AG08395 (cell line): ENCODE measurements around the gene LFNG.

ENCODE experiments used
- DNase-seq: peaks from one replicate; pipeline ENCODE4 v3.0.0; 2012; ENCODE audit warnings: mixed read lengths, low spot score

LFNG gene

DNA sequence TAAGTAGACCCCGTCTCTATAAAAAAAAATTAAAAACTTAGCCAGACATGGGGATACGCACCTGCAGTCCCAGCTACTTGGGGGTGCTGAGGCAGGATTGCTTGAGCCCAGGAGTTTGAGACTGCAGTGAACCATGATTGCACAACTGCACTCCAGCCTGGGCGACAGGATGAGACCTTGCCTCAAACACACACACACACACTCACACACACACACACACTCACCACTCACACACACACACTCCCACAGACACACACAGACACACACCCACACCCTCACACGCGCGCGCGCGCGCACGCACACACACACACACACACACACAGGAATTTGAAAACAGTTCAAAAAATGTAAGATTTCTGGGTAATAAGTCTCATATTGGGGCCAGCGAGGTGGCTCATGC, 34.7 kb upstream of the LFNG start:
- no peak for DNase-seq

DNA sequence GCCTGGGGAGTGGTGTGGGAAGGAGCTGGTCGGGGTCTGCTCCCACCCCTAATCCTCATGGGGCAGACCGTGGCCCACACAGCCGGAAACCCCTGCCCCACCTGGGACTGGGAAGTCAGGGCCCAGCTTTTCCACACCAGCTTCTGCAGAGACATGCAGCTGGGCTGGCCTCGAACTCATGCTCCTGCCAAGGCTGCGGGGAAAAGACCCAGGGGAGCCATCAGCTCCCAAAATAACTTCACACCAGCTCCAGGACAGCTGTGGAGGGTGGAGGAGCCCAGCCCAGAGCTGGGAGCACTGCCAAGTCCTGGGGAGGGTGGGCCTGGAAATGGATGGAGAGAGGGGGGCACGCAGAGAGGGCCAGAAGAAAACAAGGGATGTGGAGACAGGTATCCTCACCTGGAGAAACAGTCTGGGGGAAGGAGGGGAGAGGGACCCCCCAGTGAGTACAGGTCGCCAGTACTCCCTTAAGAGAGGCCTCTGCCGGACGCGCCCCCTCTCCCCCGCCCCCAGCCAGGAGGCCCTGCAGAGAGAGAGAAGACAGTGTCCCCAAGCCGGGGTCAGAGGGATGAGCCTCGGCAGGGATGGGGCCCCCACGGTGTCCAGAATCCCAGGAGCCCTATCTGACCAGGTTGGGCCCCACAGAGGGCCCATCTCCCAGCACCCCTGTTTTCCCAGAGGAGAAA, 31.8 kb upstream of the LFNG start:
- no peak for DNase-seq

DNA sequence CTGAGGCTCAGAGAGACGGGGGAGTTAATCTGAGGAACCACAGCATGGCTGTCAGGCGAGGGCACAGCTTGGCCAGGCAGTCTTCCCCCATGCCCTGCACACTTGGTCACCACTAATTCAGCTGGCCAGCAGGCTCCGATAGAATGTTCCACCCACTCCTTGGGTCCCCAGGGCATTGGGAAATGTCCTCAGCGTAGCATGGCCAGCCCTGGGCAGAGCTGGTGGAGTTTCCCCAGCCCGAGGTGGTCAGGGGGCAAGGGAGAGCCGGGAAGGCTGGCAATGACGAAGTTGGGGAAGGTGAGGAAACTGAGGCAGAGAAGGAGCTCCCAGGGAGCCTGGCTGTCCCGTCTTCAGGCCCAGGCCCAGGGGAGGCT, 31.3 kb upstream of the LFNG start:
- peak; percentile 75 for DNase-seq

GRCh38 chr7:2488681-2489080, 30.9 kb upstream of the LFNG start:
- no peak for DNase-seq

DNA sequence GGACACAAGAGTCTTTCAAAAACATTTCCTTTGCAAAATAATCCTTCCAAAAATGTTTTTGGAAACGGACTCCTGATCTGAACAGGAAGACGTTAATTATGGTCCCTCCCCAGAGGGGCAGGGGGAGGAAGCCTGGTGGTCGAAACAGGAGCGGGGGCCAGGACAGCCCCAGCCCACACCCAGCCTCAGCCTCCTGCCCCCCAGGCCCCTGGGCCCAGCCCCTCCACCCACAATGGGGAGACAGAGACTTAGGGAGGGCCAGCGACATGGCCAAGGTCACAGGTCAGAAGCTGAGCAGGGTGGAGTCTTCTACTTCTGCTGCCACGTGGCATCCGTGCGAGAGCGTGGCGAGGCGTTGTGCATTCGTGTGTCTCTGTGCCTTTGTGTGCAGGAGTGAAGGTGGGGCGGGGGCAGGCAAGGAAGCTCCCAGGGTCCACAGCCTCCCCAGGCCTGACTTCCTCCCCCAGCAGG, 29.4 kb upstream of the LFNG start:
- no peak for DNase-seq

DNA sequence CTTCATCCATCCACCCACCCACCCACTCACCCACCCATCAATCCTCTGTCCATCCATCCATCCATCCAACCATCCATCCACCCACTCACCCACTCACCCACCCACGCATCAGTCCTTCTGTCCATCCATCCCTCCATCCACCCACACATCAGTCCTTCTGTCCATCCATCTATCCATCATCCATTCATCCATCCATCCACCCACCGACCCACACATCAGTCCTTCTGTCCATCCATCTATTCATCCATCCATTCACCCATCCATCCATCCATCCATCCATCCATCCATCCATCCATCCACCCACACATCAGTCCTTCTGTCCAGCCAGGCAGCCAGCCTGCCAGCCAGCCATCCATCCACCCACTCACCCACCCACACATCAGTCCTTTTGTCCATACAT, 27.5 kb upstream of the LFNG start:
- DNase-seq: no peak

- DNase-seq: peak; percentile 50
Observed at GRCh38 chr7:2493205-2494164, 26.1 kb upstream of the LFNG start.

DNA sequence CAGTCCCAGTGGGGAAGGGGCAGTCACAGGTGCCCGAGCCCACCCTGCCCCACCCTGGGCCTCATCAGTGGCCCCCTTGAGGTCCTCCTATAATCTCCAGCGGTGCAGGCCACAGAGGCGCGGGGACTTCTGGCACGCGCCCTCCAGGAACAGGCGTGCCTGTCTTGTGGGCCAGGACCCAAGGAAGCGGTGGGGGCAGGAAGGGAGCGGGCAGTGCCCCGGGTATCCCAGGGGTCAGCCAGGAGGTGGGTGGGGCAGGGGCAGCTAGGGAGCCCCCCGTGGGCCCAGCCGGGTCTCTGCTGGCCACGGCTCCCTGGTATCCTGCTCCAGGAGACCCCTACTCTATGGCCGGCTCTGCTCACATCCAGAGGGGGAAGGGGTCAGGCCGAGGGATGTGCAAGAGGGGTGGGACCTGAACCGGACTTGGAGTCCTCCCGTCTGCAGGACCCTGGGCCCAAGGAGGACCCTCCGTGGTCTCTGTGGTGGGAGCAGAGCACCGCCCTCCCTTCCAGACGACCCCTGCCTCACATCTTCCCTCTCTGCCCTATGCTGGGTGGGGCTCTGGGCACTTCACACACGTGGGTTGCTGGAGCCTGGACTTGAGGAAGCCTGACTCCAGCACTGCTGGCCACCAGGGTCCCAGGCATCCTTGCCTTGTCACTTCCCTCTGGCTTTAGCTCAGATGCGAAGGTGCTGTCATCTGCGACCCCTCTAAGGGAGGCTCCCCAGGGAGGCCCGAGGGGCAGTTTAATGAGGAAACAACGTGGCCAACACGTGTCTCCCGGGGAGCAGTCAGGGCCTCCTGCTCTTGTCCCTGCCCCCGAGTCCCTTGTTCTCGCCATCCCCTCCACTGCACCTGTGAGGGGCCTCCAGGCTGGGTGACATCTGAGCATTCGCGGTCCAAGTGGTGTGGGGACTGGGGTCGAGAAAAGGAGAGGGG, 25.1 kb upstream of the LFNG start:
- no peak for DNase-seq

- no peak for DNase-seq
Observed at GRCh38 chr7:2495418-2496299, 23.9 kb upstream of the LFNG start.

DNA sequence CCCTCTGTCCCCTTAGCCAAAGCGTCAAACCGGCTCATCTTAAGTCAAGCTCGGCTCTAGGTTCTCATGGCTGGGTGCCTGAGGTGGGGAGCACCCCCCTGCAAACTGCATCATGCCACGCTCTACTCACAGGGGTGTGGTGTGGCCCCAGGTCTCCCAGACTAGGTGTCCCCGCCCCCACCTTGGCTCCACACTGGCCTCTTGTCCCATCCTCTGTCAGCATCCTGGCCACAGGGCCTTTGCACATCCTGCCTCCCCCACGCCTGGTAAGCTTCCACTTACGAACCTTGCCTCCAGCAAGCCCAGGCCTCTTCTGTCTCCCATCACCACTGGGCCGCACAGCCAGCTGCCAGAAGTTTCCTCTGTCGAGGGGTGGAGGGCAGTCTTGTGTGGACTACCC, 23.2 kb upstream of the LFNG start:
- no peak for DNase-seq

GRCh38 chr7:2497065-2497464, 22.5 kb upstream of the LFNG start:
- DNase-seq: no peak

DNA sequence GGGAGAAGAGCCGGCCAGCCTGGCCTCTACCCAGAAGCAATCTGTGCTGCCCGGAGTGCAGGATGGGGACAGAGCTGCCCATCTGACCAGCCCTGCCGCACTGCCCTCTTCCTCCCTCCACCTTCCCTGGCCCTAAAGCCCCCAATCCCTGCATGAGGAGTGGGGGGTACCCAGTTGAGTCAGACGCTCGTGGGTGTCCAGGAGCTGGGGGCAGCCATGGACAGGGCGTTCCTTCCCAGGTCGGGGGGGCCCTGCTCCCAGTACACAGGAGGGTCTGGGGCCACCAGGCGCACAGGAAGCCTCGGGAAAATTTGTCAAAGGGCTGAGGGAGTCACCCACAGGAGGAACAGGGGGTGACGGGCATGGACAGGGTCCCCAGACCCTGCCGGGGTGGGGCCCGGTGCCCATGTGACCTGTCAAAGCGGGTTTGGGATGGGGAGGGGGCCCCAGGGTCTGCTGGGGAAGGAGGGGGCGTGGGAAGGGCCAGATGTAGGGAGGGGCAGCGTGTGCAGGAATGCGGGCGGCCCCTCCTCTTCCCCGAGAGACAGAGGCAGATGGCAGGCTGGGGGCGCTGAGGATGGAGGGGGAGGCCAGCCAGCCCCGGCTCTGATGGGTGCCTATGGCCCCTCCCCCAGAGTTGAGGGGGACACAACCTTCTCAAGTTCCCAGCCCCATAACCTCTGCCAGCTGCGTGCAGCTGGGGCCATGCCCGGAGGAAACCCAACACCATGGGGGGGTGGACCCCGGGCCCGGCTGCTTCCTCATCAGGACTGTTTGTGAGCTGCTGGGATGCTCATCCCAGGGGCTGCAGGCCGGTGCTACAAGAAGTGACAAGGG, 21.9 kb upstream of the LFNG start:
- DNase-seq: no peak

- no peak for DNase-seq
Observed at GRCh38 chr7:2498708-2499107, 20.9 kb upstream of the LFNG start.

- no peak for DNase-seq
Observed at GRCh38 chr7:2499181-2499580, 20.4 kb upstream of the LFNG start.

GRCh38 chr7:2499719-2500430, 19.7 kb upstream of the LFNG start:
- no peak for DNase-seq

GRCh38 chr7:2500701-2501100, 18.9 kb upstream of the LFNG start:
- no peak for DNase-seq

- DNase-seq: no peak
Observed at GRCh38 chr7:2501947-2502646, 17.5 kb upstream of the LFNG start.

- DNase-seq: no peak
Observed at GRCh38 chr7:2502647-2502966, 17.0 kb upstream of the LFNG start.
